GM21515 (cell line): ENCODE data around the gene GRM8.

Experiments used
- ATAC-seq: cut with Tn5 transposase; IDR thresholded peaks from one replicate; pipeline ENCODE4 v1.9.1; 2021; ENCODE audit not compliant: unreplicated experiment

Gene GRM8

DNA sequence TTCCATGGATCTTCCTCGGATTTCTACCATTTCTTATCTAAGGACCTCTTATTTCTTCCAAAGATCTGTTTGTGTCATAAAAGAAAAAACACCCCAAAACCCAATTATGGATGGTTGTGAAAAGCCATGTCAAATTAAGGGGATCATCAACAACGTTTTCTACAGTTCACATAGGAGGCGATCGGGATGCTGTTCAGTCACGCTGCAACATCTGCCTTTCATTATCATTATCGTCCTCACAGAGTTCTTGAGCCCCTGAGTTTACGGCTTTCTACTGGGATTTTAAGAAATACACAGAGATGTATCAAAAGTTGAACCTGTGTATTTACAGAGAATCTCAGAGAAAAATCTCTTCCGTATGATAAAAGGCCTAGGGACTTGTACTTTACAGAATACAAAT, 101.4 kb downstream of the GRM8 start:
- no peak for ATAC-seq

- ATAC-seq: no peak
Measured at GRCh38 chr7:127150543-127150942, 102.2 kb downstream of the GRM8 start.

DNA sequence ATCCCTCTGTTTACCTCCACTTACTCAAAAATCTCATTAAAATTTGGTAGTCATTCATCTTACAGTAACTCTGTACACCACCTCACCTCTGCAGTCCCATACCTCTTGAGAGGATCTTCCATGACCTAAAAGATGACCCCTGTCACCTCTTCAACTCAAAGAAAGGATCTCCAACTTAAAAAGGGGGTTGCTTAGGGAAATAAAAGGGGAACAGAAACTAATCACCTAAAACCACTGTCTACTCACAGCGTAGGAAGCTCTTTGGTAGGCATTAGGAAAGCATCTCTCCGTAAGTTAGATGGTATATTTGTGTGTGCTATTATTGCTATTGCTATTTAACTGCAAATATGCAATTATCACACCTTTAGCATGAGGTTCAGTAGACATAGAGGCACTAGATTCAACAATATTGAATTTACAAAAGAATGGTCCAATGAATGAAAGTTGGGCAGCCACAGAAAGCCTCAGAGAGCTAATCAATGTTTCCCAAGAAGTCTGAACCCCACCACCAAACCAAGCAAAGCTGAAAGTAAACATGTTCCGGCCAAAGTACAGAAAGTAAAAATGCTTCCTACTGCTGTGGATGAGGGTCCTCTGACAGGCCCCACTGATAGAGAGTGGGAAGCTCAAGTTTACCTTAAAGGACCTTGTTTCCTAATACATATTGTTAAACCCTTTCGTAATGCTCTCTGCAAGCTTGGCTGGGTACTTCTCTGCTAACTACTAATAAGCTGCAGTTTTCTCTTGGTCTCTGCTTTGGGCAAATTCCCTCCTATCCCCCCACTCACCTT, 105.8 kb downstream of the GRM8 start:
- no peak for ATAC-seq

GRCh38 chr7:127137146-127137545, 115.6 kb downstream of the GRM8 start:
- no peak for ATAC-seq

DNA sequence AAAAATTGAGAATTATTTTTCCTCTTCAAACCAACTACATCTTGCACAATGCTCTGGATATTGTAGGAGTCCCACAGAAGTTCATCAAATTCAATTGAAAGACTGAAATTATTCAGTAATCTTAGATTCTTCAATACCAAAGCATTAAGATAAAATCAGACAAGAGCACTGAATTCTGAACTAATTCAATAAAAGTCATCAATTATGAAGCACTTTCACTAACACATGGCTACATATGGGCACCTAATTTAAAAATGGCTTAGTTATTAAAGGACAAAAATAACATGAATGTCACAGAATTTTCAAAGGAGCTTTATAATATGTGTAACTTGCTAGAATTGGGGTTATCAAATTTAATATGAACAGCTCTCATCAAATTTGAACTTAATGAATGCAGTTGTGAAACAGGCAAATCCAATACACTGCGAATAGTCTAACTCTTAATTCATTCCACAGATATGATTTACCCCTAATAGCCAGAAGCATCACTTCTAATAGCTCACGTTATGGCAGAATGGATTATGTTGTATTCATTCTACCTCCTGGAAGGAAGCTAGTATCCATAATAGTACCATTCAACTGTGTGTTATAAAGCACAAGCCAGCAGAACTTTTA, 116.8 kb downstream of the GRM8 start:
- ATAC-seq: no peak

GRCh38 chr7:127123220-127123619, 129.5 kb downstream of the GRM8 start:
- ATAC-seq: no peak

DNA sequence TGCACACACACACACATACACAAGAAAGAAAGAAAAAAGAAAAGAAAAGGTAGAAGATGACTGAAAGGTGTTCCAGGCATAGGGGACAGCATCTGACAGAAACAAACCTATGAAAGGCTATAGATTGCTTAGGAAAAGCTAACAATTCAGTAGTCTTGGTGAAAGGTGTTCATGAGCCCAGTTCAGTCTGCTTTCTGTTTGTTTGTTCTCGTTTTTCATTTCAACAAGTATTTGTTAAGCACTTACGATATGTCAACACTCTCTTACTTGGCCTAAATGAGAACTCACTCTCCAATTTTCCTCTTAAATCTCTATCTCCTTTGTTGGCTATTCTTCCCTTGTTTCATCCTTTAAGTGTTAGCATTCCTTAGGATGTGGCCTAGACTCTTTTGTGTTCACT, 133.2 kb downstream of the GRM8 start:
- no peak for ATAC-seq

GRCh38 chr7:127114742-127115265, 137.9 kb downstream of the GRM8 start:
- ATAC-seq: no peak

DNA sequence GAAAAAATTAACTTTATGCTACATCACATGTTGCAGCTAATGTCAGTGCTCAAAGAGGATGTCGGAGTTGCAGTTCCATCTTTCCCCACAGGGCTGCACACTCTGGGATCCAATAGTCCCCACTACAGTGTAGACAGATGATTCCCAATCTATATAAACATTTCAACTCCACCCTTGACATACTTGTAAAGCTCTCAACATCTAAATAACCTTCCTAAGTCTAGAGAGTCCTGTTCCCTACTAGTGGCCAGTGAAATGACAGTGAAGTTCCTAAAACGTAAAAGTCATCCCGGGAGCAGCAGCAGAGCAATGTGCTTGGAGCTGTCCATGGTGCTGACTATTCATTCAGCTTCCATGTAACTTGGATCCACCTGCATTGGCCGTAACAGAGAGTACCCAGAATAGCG, 145.1 kb downstream of the GRM8 start:
- ATAC-seq: peak; percentile 95

- ATAC-seq: no peak
Measured at GRCh38 chr7:127093340-127093739, 159.4 kb downstream of the GRM8 start.

DNA sequence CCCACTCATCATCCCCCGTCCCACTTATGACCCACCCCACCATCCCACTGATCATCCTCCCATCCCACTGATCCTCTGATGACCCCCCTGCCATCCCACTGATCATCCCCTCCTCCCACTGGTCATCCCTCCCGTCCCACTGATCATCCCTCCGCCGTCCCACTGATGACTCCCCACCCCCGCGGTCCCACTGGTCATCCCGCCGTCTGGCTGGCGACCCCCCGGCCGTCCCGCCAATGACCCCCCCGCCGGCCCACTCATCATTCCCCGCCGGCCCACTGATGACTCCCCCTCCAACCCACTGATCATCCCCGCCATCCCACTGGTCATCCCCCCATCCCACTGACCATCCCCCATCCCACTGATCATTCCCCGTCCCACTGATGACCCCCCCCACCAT, 161.1 kb downstream of the GRM8 start:
- ATAC-seq: no peak

DNA sequence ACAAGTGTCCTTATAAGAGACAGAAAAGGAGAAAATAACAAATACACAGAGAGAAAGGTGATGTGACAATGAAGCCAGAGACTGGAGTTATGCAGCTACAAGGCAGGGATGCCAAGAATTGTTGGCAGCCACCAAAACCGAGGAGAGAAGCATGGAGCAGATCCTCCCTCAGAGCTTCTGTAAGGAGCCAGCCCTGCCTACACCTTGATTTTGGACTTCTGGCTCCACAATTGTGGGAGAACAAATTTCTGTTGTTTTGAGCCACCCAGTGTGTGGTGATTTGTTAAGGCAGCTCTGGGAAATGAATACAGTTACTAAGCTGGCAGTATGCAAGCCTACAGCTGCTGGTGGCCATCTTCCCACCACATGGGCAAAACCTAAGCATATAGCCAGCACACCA, 163.6 kb downstream of the GRM8 start:
- no peak for ATAC-seq

DNA sequence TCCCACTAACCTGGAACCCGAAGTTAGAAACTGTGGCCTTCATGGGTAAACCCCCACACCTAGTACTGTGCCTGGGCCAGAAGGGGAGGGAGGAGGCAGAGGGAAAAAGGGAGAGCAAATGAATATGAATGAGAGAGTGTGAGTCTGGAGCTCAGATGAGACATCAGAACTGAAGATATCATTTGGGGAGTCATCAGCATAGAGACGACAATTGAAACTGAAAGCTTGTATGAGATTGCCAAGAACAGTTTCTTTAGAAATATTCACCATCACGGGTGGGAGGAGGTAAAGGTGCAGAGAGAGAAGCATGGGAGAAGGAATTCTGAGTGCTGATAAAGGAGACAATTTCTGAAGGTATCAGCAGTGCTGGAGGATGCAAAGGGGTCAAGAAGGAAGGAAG, 171.2 kb downstream of the GRM8 start:
- ATAC-seq: no peak

DNA sequence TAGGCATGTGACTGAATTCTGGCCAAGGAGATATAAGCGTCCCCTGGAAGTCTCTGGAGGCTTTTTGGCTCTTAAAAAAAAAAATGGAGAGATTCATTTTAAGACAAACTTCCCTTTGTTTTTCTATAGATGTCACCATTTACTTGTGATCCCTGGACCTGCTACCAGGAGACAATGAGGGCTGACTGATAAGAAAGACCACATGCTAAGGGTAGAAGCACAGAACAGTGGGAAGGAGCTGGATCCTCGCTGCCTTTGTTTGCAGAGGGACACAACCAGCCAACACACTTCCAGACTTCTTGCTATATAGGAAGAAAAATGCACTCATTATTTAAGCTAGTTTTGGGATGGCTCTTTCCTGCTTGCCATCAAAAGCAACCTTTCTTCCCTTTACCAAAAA, 172.2 kb downstream of the GRM8 start:
- no peak for ATAC-seq

DNA sequence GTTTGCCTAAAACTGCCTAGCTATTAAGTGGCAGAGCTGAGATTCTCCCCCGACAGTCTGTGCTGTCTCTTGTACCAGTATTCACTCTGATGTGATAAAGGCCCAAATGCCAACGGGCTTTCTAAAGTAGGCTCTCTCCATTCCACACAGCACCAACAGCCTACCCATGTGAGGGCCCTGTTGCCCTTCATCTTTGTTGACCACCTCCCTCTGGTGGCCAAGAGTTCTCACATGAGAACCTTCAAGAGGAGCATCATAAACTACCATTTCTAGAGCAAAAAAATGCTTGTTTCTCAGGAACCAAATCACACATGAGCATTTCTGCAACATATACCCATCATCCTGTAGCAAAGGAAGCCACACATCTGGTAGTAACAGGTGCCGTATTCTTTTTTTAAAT, 185.8 kb downstream of the GRM8 start:
- no peak for ATAC-seq

DNA sequence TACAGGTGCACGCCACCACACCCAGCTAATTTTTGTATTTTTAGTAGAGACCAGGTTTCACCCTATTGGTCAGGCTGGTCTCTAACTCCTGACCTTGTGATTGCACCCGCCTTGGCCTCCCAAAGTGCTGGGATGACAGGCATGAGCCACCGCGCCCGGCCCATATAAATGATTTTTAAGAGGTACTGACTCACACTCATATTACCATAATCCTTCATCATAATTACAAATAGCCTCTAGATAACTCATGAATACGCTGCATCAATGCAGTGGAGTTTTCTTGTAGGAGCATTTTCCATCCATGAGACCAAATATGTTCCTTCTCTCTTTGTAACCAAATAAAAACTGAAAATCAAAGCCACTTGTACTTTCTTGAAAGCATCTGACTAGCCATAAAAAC, 193.3 kb downstream of the GRM8 start:
- no peak for ATAC-seq

DNA sequence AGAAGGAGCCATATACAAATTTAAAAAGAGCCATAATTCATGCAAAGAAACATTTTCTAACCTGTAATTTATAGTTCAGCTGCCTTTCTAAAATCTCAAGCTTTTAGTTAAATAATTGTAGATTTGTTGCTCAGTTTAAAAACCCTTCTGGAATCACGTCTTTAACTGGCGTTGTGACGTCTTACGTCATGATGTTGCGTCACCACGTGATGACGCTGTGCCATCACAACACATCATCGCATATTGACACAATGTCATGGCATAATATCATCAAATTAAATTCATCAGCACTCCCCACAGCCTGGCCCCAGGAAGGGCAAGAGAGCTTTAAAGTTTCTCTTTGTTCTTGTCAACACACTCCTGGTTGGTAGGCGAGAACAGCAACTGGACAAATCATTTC, 194.8 kb downstream of the GRM8 start:
- ATAC-seq: no peak

GRCh38 chr7:127056202-127056601, 196.5 kb downstream of the GRM8 start:
- no peak for ATAC-seq

DNA sequence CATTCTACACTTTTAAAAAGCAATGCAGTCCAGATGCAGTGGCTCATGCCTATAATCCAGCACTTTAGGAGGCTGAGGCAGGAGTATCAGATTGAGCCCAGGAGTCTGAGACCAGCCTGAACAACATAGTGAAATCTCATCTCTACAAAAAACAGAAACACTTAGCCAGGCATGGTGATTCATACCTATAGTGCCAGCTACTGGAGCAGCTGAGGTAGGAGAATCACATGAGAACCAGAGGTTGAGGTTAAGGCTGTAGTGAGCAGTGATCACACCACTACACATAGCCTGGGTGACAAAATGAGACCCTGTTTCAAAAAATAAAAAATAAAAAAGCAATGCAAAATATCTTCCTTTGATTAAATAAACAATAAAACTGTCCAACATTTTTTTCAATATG, 205.2 kb downstream of the GRM8 start:
- no peak for ATAC-seq

DNA sequence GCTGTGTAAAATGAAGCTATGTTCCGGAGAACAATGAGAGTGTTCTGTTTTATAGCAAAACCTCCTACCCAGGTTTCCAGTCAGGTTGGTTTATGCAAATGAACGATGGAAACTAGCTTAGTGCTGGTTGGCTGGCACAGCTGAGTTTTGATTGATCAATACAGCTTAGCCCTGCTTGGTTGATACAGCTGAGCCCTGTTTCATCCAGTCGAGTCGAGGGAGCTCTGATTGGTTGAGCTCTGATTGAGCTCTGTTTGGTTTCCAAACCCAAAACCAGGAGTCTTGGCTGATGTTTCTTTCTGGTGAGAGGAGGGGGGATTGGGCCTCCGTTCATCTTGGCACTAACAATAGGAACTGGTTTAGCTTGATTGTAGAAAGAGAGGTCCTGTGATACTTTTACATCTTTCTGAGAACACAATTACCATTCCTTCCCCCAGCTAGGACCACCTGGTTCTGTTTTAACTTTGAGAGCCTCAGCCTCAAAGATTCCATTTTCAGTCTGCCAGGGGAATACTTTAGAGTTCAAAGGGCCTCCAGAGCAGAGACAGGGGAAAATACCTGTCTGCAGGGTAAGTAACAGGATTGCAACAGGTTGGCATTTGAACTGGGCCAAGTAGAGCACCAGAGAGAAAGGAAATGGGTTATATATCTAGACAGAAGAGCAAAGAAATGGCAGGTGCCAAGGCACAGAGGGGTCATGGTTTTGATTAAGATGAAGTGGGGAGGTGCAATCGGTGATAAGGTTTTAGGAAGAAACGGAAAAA, 210.9 kb downstream of the GRM8 start:
- ATAC-seq: no peak

DNA sequence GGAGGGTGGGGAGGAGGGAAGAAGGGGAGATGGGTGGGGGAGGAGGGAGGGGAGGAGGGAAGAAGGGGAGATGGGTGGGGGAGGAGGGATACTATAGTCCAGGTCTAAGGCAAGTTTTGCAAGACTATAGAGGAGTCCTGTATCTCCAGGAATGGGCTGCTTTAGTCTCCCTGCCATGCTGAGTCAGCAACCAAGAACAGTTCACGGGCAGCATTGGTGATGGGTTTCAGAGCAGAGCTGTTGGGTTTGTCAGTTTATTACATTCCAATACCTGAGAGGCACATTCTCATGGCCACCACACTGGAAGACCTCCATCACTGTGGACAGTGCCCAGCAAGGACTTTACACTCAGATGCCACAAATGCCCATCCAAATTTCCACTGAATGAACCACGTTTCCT, 212.7 kb downstream of the GRM8 start:
- ATAC-seq: no peak

DNA sequence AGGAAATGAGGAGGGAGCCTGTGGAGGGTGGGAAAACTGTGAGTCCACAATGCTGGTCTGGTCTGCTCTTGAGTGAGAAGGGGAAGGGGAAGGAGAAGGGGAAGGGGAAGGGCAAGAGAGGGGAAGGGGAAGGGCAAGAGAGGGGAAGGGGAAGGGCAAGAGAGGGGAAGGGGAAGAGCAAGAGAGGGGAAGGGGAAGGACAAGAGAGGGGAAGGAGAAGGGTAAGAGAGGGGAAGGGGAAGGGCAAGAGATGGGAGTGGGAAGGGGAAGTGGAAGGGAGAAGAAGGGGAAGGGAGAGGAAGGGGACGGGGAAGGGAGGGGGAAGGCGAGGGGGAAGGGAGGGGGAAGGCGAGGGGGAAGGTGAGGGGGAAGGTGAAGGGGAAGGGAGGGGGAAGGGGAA, 213.2 kb downstream of the GRM8 start:
- ATAC-seq: no peak
